ENCODE results near the gene ZNF648. TPM values are rescaled to one million over a fixed set of nuclear protein-coding genes. Genes with fewer than 3 reads are reported as not detected.
A peak's percentile ranks its signal among the peaks of the same experiment; 100 is the strongest.
"Not testable (repeated sequence)": the region's sequence is repeated elsewhere in the genome, so short reads cannot be mapped to it uniquely, and the experiment has no call there.

Gene ZNF648
- total RNA-seq, 1 donor from 2014 or later, result 0.23 TPM

DNA sequence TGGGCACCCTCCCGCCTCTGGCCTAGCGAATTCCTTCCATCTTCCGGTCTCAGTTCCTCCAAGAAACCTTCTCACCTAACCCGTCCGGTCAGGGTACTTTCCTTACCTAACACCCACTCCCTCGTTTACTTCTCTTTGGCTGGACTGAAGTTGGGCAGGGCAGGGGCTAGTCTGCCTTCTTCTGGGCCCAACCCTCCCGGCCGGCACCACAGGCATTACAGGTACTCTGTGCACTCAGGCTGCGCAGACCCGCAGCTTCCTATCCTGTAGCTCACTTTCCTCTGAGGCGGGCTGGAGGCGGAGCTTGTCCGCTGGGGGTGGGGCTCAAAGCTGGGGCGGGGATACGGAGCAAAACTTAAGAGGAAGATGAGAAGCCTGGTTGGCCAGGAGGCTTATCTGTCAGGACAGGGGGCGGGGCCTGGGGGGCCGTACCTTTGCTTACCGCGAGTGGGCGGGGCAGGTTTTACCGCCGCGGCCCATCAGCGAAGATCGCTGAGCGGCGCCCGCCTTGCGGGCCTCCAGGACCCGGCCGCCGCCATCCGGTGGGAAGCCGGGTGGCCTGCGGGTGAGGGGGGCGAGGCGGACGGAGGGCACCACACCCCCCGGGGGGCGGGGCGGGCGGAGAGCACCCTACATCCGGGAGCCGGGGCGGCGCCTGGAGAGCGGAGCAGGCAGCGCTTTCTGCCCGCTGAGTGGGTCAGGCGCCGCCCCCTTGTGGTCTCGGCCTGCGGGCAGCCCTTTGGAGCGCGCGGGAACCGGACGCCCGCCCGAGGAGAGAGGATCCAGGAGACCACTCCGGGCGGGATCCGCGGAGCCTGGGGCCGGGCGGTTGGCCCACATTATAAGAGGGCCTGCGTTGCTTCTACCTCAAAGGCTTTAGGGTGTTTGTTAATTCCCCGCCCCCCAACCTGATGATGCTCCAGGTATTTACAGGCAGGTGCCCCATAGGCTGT is 31.9 kb downstream of the ZNF648 start:
- peak; percentile 98 for DNase-seq (ENCODE audit: low spot score)

- DNase-seq (ENCODE audit: low spot score), result no peak
Measured at GRCh38 chr1:182029002-182029378, 32.5 kb downstream of the ZNF648 start.

- DNase-seq (ENCODE audit: low spot score), result no peak
Measured at GRCh38 chr1:182015360-182015759, 46.2 kb downstream of the ZNF648 start.

DNA sequence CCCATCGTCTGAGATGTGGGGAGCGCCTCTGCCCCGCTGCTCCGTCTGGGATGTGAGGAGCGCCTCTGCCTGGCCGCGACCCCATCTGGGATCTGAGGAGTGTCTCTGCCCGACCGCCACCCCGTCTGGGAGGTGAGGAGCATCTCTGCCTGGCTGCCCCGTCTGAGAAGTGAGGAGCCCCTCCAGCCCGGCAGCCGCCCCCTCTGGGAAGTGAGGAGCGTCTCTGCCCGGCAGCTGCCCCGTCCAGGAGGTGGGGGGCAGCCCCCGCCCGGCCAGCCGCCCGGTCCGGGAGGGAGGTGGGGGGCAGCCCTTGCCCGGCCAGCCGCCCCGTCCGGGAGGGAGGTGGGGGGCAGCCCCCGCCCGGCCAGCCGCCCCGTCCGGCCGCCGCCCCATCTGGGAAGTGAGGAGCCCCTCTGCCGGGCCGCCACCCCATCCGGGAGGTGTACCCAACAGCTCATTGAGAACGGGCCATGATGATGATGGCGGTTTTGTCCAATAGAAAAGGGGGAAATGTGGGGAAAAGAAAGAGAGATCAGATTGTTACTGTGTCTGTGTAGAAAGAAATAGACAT is 50.6 kb downstream of the ZNF648 start:
- DNase-seq (ENCODE audit: low spot score), result not testable (repeated sequence)

GRCh38 chr1:182005398-182005797 is 56.1 kb downstream of the ZNF648 start:
- DNase-seq (ENCODE audit: low spot score), result not testable (repeated sequence)

DNA sequence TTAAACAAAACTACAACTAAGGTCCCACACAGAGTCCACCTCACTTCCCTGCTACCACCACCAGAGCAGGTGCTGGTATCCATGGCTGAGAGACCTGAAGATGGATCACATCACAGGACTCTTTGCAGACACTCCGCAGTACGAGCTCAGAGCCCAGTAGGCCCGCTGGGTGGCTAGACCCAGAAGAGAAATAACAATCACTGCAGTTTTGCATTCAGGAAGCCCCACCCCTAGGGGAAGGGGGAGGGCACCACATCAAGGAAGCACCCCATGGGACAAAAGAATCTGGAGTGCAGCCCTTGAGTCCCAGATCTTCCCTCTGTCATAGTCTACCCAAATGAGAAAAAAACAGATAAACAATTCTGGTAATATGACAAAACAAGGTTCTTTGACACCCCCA is 56.9 kb downstream of the ZNF648 start:
- DNase-seq (ENCODE audit: low spot score), result no peak
